Measurements from ENCODE around the gene SMC5. TPM values are rescaled to one million over a fixed set of nuclear protein-coding genes. Genes with fewer than 3 reads are reported as not detected.
A peak's percentile ranks its signal among the peaks of the same experiment; 100 is the strongest.

The SMC5 gene
- total RNA-seq, 1 donor from 2014 or later: 51.0 TPM

DNA sequence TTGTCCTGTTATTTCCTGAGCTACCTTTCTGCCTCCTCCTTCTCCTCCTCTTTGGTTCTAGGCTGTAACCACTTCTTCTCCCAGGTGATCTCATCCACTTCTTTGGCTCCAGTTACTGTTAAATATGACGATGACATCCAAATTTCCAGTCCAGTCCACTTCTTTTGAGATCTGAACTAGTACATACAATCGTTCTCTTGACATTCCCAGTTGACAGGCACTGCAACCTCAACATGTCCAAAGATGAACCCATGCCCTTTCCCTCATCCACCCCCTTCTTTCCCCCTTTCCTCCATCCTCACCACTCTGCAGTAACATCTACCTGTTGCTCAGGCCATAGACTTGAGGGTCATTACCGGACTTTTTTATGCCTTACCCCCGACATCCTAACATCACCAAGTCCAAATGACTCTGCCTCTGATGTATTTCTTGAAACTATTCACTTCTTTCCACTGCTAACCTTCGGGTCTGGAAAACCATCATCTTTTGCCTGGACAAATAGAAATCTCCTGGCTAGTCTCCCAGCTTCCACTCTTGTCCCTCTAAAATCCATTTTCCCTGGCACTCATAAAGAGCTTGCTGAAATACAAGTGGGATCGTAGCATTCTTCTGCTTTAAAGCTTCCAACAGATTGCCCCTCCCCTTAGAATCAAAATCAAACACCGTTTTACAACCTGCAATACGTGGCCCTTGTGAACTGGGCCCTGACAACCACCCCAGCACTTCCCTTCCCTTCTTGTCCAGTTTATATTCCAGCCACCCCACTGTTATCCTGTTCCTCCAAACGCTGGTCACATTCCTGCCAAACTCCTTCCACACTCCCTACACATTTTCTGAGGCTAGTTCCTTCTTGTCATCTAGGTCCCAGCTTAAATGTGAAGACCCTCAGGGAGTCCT is 124.2 kb downstream of the SMC5 start:
- Mint-ChIP-seq H3K27ac (no peak overlapping the region), H3K9me3 (no peaks in the 10 kb centered on the region), H3K36me3 (ENCODE audit: low read depth) (peaks cover 24% of the 10 kb centered on the region), H3K4me3 (ENCODE audit: low read depth) (no peak overlapping the region), H3K4me1 (ENCODE audit: low read depth) (peaks cover 3% of the 10 kb centered on the region), H3K27me3 (ENCODE audit: low read depth) (no peaks in the 10 kb centered on the region)
- intact Hi-C loops (cut with micrococcal nuclease): no loop called here
- no peak for DNase-seq (ENCODE audit: low spot score)

DNA sequence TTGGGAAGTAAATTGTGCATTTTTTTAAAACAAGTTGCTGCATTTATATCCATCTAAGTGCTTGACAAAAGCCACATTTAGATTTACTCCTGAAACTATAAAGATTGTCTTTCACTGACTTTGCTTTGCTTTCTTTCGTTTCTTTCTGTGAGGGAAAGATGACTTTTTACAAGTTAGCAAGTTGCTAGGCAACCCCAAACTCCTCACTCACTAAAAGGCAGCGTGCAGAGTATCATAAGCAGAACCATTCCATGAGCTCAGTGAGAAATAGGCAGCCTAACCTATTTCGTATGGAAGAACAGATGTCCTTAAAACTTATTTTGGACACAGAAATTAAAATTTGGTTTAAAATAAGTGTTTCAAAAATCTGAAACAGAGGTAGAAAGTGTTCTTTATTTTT is 126.6 kb downstream of the SMC5 start:
- no peaks in the 10 kb centered on the region for H3K9me3 Mint-ChIP-seq
- H3K27ac Mint-ChIP-seq: no peak overlapping the region
- no peak overlapping the region for H3K4me3 Mint-ChIP-seq (ENCODE audit: low read depth)
- intact Hi-C loops (cut with micrococcal nuclease): no loop called here
- no peaks in the 10 kb centered on the region for H3K27me3 Mint-ChIP-seq (ENCODE audit: low read depth)
- DNase-seq (ENCODE audit: low spot score): no peak
- H3K4me1 Mint-ChIP-seq (ENCODE audit: low read depth): peaks cover 18% of the 10 kb centered on the region
- H3K36me3 Mint-ChIP-seq (ENCODE audit: low read depth): peaks cover 33% of the 10 kb centered on the region

DNA sequence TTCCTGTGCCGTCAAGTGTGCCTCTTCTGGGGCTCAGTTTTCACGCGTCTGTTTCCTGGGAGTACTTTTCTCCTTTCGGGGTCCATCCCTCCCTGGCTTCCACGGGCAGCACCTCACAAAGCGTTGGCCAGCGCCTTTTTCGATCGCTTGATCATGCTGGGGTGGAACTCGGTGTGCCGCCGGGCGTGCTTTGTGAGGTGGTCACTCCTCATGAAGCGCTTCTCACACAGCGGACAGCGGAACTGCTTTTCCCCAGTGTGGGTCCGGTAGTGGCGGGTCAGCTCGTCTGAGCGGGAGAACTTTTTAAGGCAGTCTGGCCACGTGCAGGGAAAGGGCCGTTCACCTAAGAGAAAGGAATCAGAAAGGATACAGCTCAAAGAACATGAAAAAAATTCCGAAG is 128.9 kb downstream of the SMC5 start:
- H3K4me3 Mint-ChIP-seq (ENCODE audit: low read depth): no peak overlapping the region
- no peaks in the 10 kb centered on the region for H3K9me3 Mint-ChIP-seq
- intact Hi-C loops (cut with micrococcal nuclease): no loop called here
- no peak overlapping the region for H3K27ac Mint-ChIP-seq
- DNase-seq (ENCODE audit: low spot score): no peak
- peaks cover 33% of the 10 kb centered on the region for H3K36me3 Mint-ChIP-seq (ENCODE audit: low read depth)
- no peaks in the 10 kb centered on the region for H3K27me3 Mint-ChIP-seq (ENCODE audit: low read depth)
- H3K4me1 Mint-ChIP-seq (ENCODE audit: low read depth): peaks cover 28% of the 10 kb centered on the region

DNA sequence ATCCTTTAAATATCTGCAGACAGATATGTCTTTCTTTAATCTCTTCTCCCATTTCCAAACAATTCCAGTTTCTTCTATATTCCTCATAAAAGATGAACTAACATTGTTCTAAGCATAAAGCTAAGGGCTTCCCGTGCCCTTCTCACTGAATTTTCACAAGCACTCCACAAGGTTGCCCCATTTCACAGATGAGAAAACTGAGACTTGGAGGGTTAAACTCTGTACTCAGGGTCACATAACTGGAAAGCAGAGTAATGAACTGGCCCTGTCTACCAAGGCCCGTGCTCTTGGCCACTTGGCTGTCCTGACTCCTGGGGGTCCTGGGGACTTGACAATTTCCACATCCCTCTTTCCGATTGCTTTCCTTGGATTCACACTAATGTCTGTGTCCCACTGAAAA is 130.4 kb downstream of the SMC5 start:
- peaks cover 33% of the 10 kb centered on the region for H3K36me3 Mint-ChIP-seq (ENCODE audit: low read depth)
- H3K27ac Mint-ChIP-seq: peak overlapping the region; percentile 53
- no peaks in the 10 kb centered on the region for H3K9me3 Mint-ChIP-seq
- peaks cover 30% of the 10 kb centered on the region for H3K4me1 Mint-ChIP-seq (ENCODE audit: low read depth)
- intact Hi-C loops (cut with micrococcal nuclease): no loop called here
- H3K27me3 Mint-ChIP-seq (ENCODE audit: low read depth): no peaks in the 10 kb centered on the region
- DNase-seq (ENCODE audit: low spot score): no peak
- no peak overlapping the region for H3K4me3 Mint-ChIP-seq (ENCODE audit: low read depth)

DNA sequence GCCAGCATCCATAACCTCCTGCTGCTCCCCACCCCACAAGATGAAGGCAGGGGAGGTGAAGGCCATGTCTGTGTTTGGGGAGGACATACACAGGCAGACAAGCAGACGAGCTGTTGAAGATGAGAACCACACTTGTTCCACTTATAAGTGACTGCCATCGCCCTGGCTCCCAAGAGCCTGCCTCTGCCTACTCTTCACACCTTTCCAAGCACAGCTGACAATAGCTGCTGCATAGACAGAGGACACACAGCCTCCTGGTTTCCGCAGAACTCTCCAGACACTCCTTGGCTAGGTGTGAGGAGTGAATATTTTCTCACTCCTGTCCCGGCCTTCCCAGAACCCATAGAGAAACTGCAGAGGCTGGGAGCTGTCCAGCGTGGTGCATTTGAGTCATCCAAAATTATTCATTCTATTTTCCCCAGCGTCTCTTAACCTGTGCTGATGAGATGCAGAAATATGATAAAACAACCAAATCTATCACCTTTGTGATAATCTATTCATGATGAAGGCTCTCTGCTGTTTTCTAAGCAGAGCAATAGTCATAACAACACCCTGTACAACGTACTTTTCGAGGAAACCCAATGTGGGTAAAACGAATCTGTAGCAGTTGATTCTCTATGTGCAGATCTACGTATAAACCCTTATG is 131.0 kb downstream of the SMC5 start:
- Mint-ChIP-seq H3K27ac (peak overlapping the region; percentile 80), H3K4me1 (ENCODE audit: low read depth) (peaks cover 30% of the 10 kb centered on the region), H3K9me3 (no peaks in the 10 kb centered on the region), H3K27me3 (ENCODE audit: low read depth) (no peaks in the 10 kb centered on the region), H3K36me3 (ENCODE audit: low read depth) (peaks cover 31% of the 10 kb centered on the region), H3K4me3 (ENCODE audit: low read depth) (no peak overlapping the region)
- intact Hi-C loops (cut with micrococcal nuclease): loop anchor here (2.0 to 5.0 kb wide), 2 partner anchors 21 to 47 kb away; no protein-coding TSS in a partner anchor
- DNase-seq (ENCODE audit: low spot score): no peak

DNA sequence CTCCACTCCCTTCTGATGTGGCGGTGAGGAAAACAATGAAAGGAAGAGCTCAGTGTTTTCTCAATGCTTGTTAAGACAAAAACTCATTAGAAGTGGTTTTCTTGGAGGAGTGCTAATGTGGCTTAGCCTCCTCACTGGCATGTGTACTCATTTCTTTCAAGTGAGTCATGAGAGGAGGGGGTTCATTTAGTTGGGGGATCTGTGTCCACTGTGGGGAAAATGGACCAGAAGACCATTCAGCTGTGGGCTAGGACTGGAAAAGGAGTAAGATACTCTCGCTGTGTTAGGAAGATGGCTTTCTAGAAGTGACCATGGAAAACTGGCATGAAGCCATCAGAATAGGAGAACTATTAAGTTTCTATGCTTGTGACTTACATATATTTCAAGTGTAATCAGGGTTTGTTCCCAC is 132.2 kb downstream of the SMC5 start:
- peak overlapping the region; percentile 56 for H3K4me3 Mint-ChIP-seq (ENCODE audit: low read depth)
- H3K27ac Mint-ChIP-seq: peak overlapping the region; percentile 80
- intact Hi-C loops (cut with micrococcal nuclease): loop anchor here (2.0 to 5.0 kb wide), 2 partner anchors 20 to 49 kb away; no protein-coding TSS in a partner anchor
- peaks cover 30% of the 10 kb centered on the region for H3K4me1 Mint-ChIP-seq (ENCODE audit: low read depth)
- H3K36me3 Mint-ChIP-seq (ENCODE audit: low read depth): peaks cover 28% of the 10 kb centered on the region
- H3K9me3 Mint-ChIP-seq: no peaks in the 10 kb centered on the region
- DNase-seq (ENCODE audit: low spot score): no peak
- H3K27me3 Mint-ChIP-seq (ENCODE audit: low read depth): no peaks in the 10 kb centered on the region

DNA sequence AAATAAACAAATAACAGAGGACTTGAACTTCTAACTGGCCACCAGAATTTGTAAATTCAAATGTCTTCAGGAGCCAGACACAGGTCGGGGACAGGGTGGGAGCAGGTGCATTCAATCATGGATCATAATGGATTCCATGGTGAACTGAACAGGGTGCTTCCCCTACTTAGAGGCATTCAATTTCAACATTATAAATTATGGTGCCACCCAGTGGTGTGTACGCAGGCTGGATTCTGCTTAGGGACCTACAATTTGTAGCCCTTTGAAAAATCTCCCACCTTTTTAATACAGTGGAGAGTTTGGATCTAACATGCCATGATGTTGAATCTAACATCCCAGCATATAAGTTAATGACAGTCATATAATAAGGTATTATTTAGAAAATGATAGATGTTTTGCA is 133.4 kb downstream of the SMC5 start:
- H3K36me3 Mint-ChIP-seq (ENCODE audit: low read depth): peaks cover 16% of the 10 kb centered on the region
- no peak for DNase-seq (ENCODE audit: low spot score)
- H3K9me3 Mint-ChIP-seq: no peaks in the 10 kb centered on the region
- H3K4me3 Mint-ChIP-seq (ENCODE audit: low read depth): no peak overlapping the region
- peaks cover 29% of the 10 kb centered on the region for H3K4me1 Mint-ChIP-seq (ENCODE audit: low read depth)
- H3K27ac Mint-ChIP-seq: no peak overlapping the region
- H3K27me3 Mint-ChIP-seq (ENCODE audit: low read depth): no peaks in the 10 kb centered on the region
- intact Hi-C loops (cut with micrococcal nuclease): loop anchor here (5.0 kb wide), 1 partner anchor 50 kb away; no protein-coding TSS in a partner anchor

DNA sequence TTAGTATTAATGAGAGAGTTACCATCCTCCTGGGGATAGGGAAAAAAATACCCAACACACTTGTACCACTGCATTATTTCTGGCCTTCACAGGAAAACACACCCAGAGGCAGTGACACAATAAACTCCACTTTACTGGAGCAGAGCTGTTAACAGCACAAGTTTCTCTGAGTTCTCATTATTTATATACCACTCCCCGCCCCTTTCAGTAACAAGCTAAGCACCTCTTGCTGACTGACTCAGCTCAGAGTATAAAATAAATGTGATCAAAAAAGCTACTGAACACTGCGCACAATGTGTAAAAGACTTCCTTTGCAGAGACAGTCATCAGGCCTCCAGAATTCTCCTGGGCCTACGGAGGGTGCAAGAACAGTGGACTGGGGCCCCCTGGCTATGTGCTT is 134.1 kb downstream of the SMC5 start:
- H3K4me3 Mint-ChIP-seq (ENCODE audit: low read depth): no peak overlapping the region
- H3K27me3 Mint-ChIP-seq (ENCODE audit: low read depth): no peaks in the 10 kb centered on the region
- no peaks in the 10 kb centered on the region for H3K9me3 Mint-ChIP-seq
- H3K4me1 Mint-ChIP-seq (ENCODE audit: low read depth): peaks cover 36% of the 10 kb centered on the region
- no peak overlapping the region for H3K27ac Mint-ChIP-seq
- no peak for DNase-seq (ENCODE audit: low spot score)
- peaks cover 10% of the 10 kb centered on the region for H3K36me3 Mint-ChIP-seq (ENCODE audit: low read depth)
- intact Hi-C loops (cut with micrococcal nuclease): loop anchor here (5.0 kb wide), 1 partner anchor 51 kb away; no protein-coding TSS in a partner anchor

DNA sequence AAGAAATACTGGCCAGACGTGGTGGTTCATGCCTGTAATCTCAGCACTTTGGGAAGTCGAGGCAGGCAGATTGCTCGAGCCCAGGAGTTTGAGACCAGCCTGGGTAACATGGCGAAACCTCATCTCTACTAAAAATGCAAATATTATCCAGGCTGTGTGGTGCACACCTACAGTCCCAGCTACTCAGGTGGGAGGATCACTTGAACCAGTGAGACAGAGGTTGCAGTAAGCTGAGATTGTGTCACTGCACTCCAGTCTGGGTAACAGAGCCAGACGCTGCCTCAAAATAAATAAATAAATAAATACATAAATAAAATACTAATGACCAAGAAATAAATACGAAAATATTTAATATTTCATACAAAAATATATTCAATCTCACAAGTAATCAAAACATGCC is 136.9 kb downstream of the SMC5 start:
- Mint-ChIP-seq H3K4me3 (ENCODE audit: low read depth) (no peak overlapping the region), H3K4me1 (ENCODE audit: low read depth) (peaks cover 37% of the 10 kb centered on the region), H3K36me3 (ENCODE audit: low read depth) (no peaks in the 10 kb centered on the region), H3K27ac (no peak overlapping the region), H3K9me3 (no peaks in the 10 kb centered on the region), H3K27me3 (ENCODE audit: low read depth) (no peaks in the 10 kb centered on the region)
- DNase-seq (ENCODE audit: low spot score): no peak
- intact Hi-C loops (cut with micrococcal nuclease): no loop called here

DNA sequence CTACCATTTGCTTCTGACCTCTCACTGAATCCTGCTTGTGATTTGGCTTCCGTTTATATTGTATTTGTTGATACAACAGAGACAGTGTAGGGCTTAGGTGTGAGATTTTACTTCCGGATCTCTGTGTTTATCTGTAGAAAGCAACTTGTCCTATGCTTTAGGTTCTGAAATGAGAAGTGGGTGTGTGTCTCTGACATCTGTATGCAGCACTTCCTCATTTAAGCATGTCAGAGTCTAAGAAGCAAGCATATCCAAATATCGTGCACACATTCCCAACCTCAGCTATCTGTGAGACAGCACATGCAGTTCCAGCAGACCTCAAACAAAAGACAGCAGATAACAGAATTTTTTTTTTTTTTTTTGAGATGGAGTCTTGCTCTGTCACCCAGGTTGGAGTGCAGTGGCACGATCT is 139.4 kb downstream of the SMC5 start:
- Mint-ChIP-seq H3K4me3 (ENCODE audit: low read depth) (peak overlapping the region; percentile 31), H3K27ac (peak overlapping the region; percentile 66), H3K36me3 (ENCODE audit: low read depth) (no peaks in the 10 kb centered on the region), H3K9me3 (no peaks in the 10 kb centered on the region), H3K4me1 (ENCODE audit: low read depth) (peaks cover 30% of the 10 kb centered on the region), H3K27me3 (ENCODE audit: low read depth) (no peaks in the 10 kb centered on the region)
- intact Hi-C loops (cut with micrococcal nuclease): loop anchor here (1.0 kb wide), 2 partner anchors 8 to 13 kb away; no protein-coding TSS in a partner anchor
- DNase-seq (ENCODE audit: low spot score): no peak

DNA sequence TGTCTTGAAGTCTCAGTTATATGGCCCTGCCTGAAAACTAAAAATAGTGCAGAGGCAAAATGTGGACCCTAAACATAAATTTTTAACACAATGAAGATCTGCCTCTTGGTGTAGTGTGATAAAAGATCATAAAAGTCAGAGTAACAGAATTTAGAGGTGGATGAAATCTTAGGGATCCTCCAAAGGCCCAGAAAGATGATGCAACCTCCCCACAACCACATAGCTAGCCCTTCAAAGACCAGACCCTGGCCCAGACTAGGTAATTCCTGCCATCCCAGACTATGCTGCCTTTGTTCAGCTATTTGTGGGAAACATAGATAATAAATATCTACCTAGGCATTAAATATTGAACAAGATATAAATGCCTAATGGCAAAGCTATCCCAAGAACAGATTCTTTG is 140.4 kb downstream of the SMC5 start:
- peaks cover 31% of the 10 kb centered on the region for H3K4me1 Mint-ChIP-seq (ENCODE audit: low read depth)
- no peak for DNase-seq (ENCODE audit: low spot score)
- intact Hi-C loops (cut with micrococcal nuclease): no loop called here
- H3K27me3 Mint-ChIP-seq (ENCODE audit: low read depth): no peaks in the 10 kb centered on the region
- no peaks in the 10 kb centered on the region for H3K9me3 Mint-ChIP-seq
- no peaks in the 10 kb centered on the region for H3K36me3 Mint-ChIP-seq (ENCODE audit: low read depth)
- no peak overlapping the region for H3K27ac Mint-ChIP-seq
- H3K4me3 Mint-ChIP-seq (ENCODE audit: low read depth): no peak overlapping the region

DNA sequence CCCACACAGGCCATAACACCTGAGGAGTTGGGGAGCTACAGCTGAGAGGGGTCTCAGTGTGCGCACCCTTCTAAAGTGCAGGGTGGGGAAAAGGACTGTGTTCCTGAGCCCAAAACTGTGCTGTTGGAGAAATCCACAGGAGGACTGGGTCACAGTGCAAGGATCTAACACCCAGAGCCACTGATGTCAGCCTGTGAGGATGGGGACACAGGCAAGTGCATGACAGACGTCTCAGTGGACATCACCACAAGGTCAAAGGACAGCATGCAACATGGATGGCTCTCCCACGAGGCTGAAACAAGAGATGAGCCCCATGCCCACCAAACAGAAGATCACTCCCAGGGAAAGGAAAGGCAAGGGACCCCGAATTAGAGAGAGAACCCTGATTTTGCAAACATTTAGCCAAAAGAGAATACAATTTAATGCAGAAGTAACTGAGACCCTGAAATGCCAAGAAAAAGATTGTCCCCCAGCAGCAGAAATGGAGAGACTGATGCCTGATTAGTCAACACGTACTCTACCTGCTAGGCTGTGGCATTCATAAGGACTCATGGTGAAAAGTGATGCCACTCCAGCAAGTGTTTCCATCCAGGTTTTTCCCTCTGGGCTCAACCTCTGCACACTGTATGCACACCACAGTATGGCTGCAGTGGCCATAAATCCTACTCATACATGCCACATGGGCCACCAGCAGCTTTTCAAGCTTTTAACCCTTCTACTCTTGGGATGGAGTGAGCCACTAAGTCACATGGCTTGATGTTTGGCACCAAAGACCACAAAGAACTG is 141.5 kb downstream of the SMC5 start:
- DNase-seq (ENCODE audit: low spot score): no peak
- Mint-ChIP-seq H3K4me1 (ENCODE audit: low read depth) (peaks cover 39% of the 10 kb centered on the region), H3K27ac (no peak overlapping the region), H3K36me3 (ENCODE audit: low read depth) (no peaks in the 10 kb centered on the region), H3K4me3 (ENCODE audit: low read depth) (no peak overlapping the region), H3K27me3 (ENCODE audit: low read depth) (no peaks in the 10 kb centered on the region), H3K9me3 (no peaks in the 10 kb centered on the region)
- intact Hi-C loops (cut with micrococcal nuclease): no loop called here
